Uterus (tissue), 4 donors: ENCODE measurements around the gene KLHL40. TPM values are rescaled to one million over a fixed set of nuclear protein-coding genes. Genes with fewer than 3 reads are reported as not detected.

Experiments used
- DNase-seq, 2 donors: peaks; one replicate each; pipeline ENCODE4 v3.0.0-alpha.2; 2019 to 2020
- H3K27ac ChIP-seq, 2 donors: fragments of 200-600 bp; sonication (generic); 1 replicate in 1 of 2; 2 replicates in 1 of 2; pipeline ENCODE4 v1.5.1; 2016 to 2018
- H3K27me3 ChIP-seq, 2 donors: fragments of 200-600 bp; sonication (generic); one replicate each; pipeline ENCODE4 v1.5.1; 2018 to 2019; ENCODE audit warnings: control low read depth in 1 of 2
- H3K36me3 ChIP-seq, 2 donors: fragments of 200-600 bp; sonication (generic); one replicate each; pipeline ENCODE4 v1.5.1; 2019; ENCODE audit warnings: control low read depth in 1 of 2
- H3K4me1 ChIP-seq, 2 donors: fragments of 200-600 bp; sonication (generic); one replicate each; pipeline ENCODE4 v1.5.1; 2018 to 2019; ENCODE audit warnings: control low read depth in 1 of 2
- H3K4me3 ChIP-seq, 2 donors: fragments of 200-600 bp; sonication (generic); 1 replicate in 1 of 2; 2 replicates in 1 of 2; pipeline ENCODE4 v1.5.1; 2018 to 2019; ENCODE audit warnings: mild to moderate bottlenecking in 1 of 2
- H3K9me3 ChIP-seq, 2 donors: fragments of 200-600 bp; sonication (generic); one replicate each; pipeline ENCODE4 v1.5.1; 2019; ENCODE audit warnings: control low read depth in 1 of 2
- CTCF ChIP-seq, 4 experiments: fragments of 200-600 bp in 2 of 4; fragments of 450-650 bp in 2 of 4; sonication (generic) in 2 of 4; IDR thresholded peaks; one replicate each; pipeline ENCODE4 v1.5.1; 2016 to 2019; ENCODE audit warnings: antibody characterized with exemption in 4 of 4, mild to moderate bottlenecking in 2 of 4, moderate library complexity in 1 of 4
- POLR2A ChIP-seq, 2 donors: fragments of 450-650 bp; IDR thresholded peaks; one replicate each; pipeline ENCODE4 v1.6.1; 2016; ENCODE audit warnings: antibody characterized with exemption in 2 of 2, mild to moderate bottlenecking in 1 of 2, moderate library complexity in 1 of 2
- intact Hi-C: fragments of 100-400 bp; cut with DNase I; formaldehyde crosslinking; loops from one replicate; pipeline ENCODE4 v1.15.1; 2023; ENCODE audit warnings: low total_unique reads
- total RNA-seq, 4 donors: library from RNA; depleted of rRNA in 3 of 4; stranded (reverse); fragments of >200 nt in 3 of 4; gene quantifications; one replicate each; pipeline versions ENCODE4 v1.1.0 to v1.2.4, GENCODE V29; 2014 to 2023
- donor health status: DM: yes; HTN: yes; CAD: no.

Gene KLHL40
- total RNA-seq, 4 donors from 2014 or later: not detected

- no peaks in the 10 kb centered on the region for H3K9me3 ChIP-seq
- peaks cover 0 to 8% of the 10 kb centered on the region in 2 donors for H3K4me1 ChIP-seq
- no peak for DNase-seq
- no peak for TF ChIP-seq CTCF (IDR thresholded peaks at IDR 0.05)
- TF ChIP-seq POLR2A (IDR thresholded peaks at IDR 0.05): no peak
- H3K27ac ChIP-seq: no peak overlapping the region
- intact Hi-C loops: no loop called here
- no peak overlapping the region for H3K4me3 ChIP-seq
- no peaks in the 10 kb centered on the region for H3K36me3 ChIP-seq
- no peaks in the 10 kb centered on the region for H3K27me3 ChIP-seq
Observed at GRCh38 chr3:42688016-42688415, 2.7 kb downstream of the KLHL40 start.

- TF ChIP-seq POLR2A (IDR thresholded peaks at IDR 0.05): no peak
- TF ChIP-seq CTCF (IDR thresholded peaks at IDR 0.05): no peak
- no peaks in the 10 kb centered on the region for H3K27me3 ChIP-seq
- intact Hi-C loops: no loop called here
Observed at GRCh38 chr3:42688487-42689420, 3.4 kb downstream of the KLHL40 start.

GRCh38 chr3:42689421-42690014 lies 4.2 kb downstream of the KLHL40 start:
- Histone ChIP-seq H3K27me3 (no peaks in the 10 kb centered on the region), H3K9me3 (no peaks in the 10 kb centered on the region), H3K4me3 (no peak overlapping the region), H3K4me1 (peaks cover 0 to 5% of the 10 kb centered on the region in 2 donors), H3K27ac (no peak overlapping the region), H3K36me3 (no peaks in the 10 kb centered on the region)
- no peak for DNase-seq
- intact Hi-C loops: no loop called here
- TF ChIP-seq POLR2A (IDR thresholded peaks at IDR 0.05) (no peak), CTCF (IDR thresholded peaks at IDR 0.05) (no peak)

More at GRCh38 chr3:42688487-42689420, 3.4 kb downstream of the KLHL40 start:
- Histone ChIP-seq H3K36me3 (no peaks in the 10 kb centered on the region), H3K4me1 (peaks cover 0 to 5% of the 10 kb centered on the region in 2 donors), H3K4me3 (no peak overlapping the region), H3K9me3 (no peaks in the 10 kb centered on the region), H3K27ac (no peak overlapping the region)
- DNase-seq: no peak

GRCh38 chr3:42690191-42690590 lies 4.9 kb downstream of the KLHL40 start:
- TF ChIP-seq POLR2A (IDR thresholded peaks at IDR 0.05) (no peak), CTCF (IDR thresholded peaks at IDR 0.05) (no peak)
- intact Hi-C loops: no loop called here
- no peaks in the 10 kb centered on the region for H3K36me3 ChIP-seq
- peaks cover 0 to 5% of the 10 kb centered on the region in 2 donors for H3K4me1 ChIP-seq
- no peaks in the 10 kb centered on the region for H3K9me3 ChIP-seq
- DNase-seq: no peak
- H3K4me3 ChIP-seq: no peak overlapping the region
- no peaks in the 10 kb centered on the region for H3K27me3 ChIP-seq
- H3K27ac ChIP-seq: no peak overlapping the region
